Measurements from ENCODE around the gene NUP93. TPM values are rescaled to one million over a fixed set of nuclear protein-coding genes. Genes with fewer than 3 reads are reported as not detected.

Gene NUP93
- total RNA-seq, 1 experiment from 2014 or later = 144 TPM

DNA sequence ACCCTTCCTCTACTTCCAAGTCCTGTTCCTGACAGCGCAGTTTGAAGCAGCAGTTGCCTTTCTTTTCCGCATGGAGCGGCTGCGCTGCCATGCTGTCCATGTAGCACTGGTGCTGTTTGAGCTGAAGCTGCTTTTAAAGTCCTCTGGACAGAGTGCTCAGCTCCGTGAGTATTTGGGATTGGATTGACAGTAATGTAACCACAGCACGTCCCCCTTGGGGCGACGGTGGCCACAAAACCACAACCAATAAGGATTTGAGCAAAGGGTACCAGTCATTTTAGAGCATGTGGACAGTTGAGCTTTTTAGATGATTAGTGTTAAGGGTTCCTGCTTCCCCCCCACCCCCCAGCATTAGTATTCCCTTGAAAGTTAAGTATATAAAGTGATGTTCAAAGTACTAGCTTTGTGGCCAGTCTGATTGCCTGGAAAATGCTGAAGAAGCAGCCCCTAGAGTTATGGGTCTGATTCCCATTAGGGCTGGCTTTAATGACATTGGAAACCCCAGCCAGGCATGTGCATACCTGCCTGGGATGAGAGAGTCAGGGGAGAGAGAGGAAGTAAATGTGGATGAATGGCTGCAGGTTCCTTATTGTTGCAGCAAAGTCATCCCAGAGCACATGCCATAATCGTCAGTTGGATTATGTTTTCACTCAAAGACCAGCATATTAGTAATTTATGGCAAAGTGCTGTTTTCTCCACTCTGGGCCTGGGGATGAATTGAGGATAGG, 103.5 kb downstream of the NUP93 start:
- CTCF ChIA-PET = no interaction called here
- no peak overlapping the region for H3K27ac ChIP-seq (ENCODE audit: low read depth, low read length)
- BruUV-seq (replicated peaks) = no TSS peak

DNA sequence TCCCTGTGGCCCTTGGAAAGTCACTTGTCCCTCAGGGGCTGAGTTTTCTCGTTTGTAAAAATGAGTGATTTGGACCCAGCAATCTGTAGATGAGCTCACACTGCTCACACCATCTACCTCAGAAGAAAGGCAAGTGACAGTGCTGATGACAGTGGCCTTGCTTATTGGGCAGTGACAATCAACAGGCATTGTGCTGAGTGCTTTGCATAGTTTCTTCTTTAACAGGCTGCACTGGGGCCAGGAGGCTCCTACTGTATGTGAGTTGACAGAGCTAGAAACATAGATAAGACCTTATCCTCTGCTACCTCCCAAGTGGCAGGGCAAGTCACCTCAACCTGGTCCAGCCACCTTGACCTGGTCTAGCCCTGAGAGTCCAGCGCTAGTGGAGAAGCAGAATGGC, 105.4 kb downstream of the NUP93 start:
- ATAC-seq (no peak), DNase-seq (ENCODE audit: low read depth, low spot score) (no peak)
- H3K27ac ChIP-seq (ENCODE audit: low read depth, low read length) = no peak overlapping the region
- H4K20me1 ChIP-seq (ENCODE audit: insufficient read depth) = no peaks in the 10 kb centered on the region
- no peak overlapping the region for H3K4me2 ChIP-seq (ENCODE audit: low read length)
- ChIA-PET CTCF (no interaction called here), POLR2A (no interaction called here), RAD21 (ENCODE audit: low non-redundant PET in 1 of 2, low total read pairs in 2 of 2, uncharacterized antibody in 2 of 2, unreplicated experiment in 2 of 2) (no interaction called here)
- TF ChIP-seq ELF1 (IDR thresholded peaks at IDR 0.05; ENCODE audit: borderline replicate concordance, low read depth) = no peak
- TF ChIP-seq, protein P1, sequence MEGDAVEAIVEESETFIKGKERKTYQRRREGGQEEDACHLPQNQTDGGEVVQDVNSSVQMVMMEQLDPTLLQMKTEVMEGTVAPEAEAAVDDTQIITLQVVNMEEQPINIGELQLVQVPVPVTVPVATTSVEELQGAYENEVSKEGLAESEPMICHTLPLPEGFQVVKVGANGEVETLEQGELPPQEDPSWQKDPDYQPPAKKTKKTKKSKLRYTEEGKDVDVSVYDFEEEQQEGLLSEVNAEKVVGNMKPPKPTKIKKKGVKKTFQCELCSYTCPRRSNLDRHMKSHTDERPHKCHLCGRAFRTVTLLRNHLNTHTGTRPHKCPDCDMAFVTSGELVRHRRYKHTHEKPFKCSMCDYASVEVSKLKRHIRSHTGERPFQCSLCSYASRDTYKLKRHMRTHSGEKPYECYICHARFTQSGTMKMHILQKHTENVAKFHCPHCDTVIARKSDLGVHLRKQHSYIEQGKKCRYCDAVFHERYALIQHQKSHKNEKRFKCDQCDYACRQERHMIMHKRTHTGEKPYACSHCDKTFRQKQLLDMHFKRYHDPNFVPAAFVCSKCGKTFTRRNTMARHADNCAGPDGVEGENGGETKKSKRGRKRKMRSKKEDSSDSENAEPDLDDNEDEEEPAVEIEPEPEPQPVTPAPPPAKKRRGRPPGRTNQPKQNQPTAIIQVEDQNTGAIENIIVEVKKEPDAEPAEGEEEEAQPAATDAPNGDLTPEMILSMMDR (IDR thresholded peaks at IDR 0.05 in 2 of 3, conservative IDR thresholded peaks at IDR 0.05 in 1 of 3; ENCODE audit: borderline replicate concordance in 1 of 3, insufficient read depth in 1 of 3, low read depth in 2 of 3, low read length in 2 of 3) = no peak
- TF ChIP-seq EGR1 (IDR thresholded peaks at IDR 0.05; ENCODE audit: low read depth) = no peak
- TF ChIP-seq, protein P2, sequence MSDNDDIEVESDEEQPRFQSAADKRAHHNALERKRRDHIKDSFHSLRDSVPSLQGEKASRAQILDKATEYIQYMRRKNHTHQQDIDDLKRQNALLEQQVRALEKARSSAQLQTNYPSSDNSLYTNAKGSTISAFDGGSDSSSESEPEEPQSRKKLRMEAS (IDR thresholded peaks at IDR 0.05) = no peak
- no peaks in the 10 kb centered on the region for H3K9me3 ChIP-seq (ENCODE audit: control insufficient read depth in 1 of 2, insufficient read depth in 1 of 2, low read depth in 1 of 2, low read length in 2 of 2)
- H3K36me3 ChIP-seq (ENCODE audit: control insufficient read depth in 1 of 2, insufficient read depth in 2 of 2, low read length in 2 of 2) = peaks cover 19 to 58% of the 10 kb centered on the region in 2 experiments
- no peak overlapping the region for H3K4me3 ChIP-seq (replicated peaks in 1 of 2; ENCODE audit: low read depth in 1 of 2, low read length in 2 of 2)
- H3K9me2 ChIP-seq (ENCODE audit: insufficient read depth) = no peaks in the 10 kb centered on the region
- no TSS peak for BruUV-seq (replicated peaks)
- H3K79me2 ChIP-seq (ENCODE audit: insufficient read depth, low read length) = no peaks in the 10 kb centered on the region
- H3K9ac ChIP-seq (ENCODE audit: low read length) = no peak overlapping the region
- intact Hi-C loops (cut with micrococcal nuclease) = no loop called here
- no peaks in the 10 kb centered on the region for H3K4me1 ChIP-seq (ENCODE audit: control insufficient read depth in 1 of 2, insufficient read depth in 2 of 2, low read length in 2 of 2)
- no peak overlapping the region for H2AFZ ChIP-seq (ENCODE audit: low read depth, low read length, poor library complexity, severe bottlenecking)
- no peaks in the 10 kb centered on the region for H3K27me3 ChIP-seq (ENCODE audit: insufficient read depth, low read length)

More for the DNA sequence above, 103.5 kb downstream of the NUP93 start:
- H3K9me3 ChIP-seq (ENCODE audit: control insufficient read depth in 1 of 2, insufficient read depth in 1 of 2, low read depth in 1 of 2, low read length in 2 of 2) = no peaks in the 10 kb centered on the region
- POLR2A ChIA-PET = no interaction called here
- no peaks in the 10 kb centered on the region for H3K4me1 ChIP-seq (ENCODE audit: control insufficient read depth in 1 of 2, insufficient read depth in 2 of 2, low read length in 2 of 2)
- DNase-seq (ENCODE audit: low read depth, low spot score) = no peak
- no peaks in the 10 kb centered on the region for H3K79me2 ChIP-seq (ENCODE audit: insufficient read depth, low read length)
- H3K4me3 ChIP-seq (replicated peaks in 1 of 2; ENCODE audit: low read depth in 1 of 2, low read length in 2 of 2) = no peak overlapping the region
- H3K9ac ChIP-seq (ENCODE audit: low read length) = no peak overlapping the region
- TF ChIP-seq, protein P1 (IDR thresholded peaks at IDR 0.05 in 2 of 3, conservative IDR thresholded peaks at IDR 0.05 in 1 of 3; ENCODE audit: borderline replicate concordance in 1 of 3, insufficient read depth in 1 of 3, low read depth in 2 of 3, low read length in 2 of 3) = no peak
- TF ChIP-seq, protein P2 (IDR thresholded peaks at IDR 0.05) = no peak
- no peaks in the 10 kb centered on the region for H3K27me3 ChIP-seq (ENCODE audit: insufficient read depth, low read length)
- no peak overlapping the region for H2AFZ ChIP-seq (ENCODE audit: low read depth, low read length, poor library complexity, severe bottlenecking)
- intact Hi-C loops (cut with micrococcal nuclease) = no loop called here
- RAD21 ChIA-PET (ENCODE audit: low non-redundant PET in 1 of 2, low total read pairs in 2 of 2, uncharacterized antibody in 2 of 2, unreplicated experiment in 2 of 2) = no interaction called here
- ATAC-seq = no peak
- no peaks in the 10 kb centered on the region for H3K9me2 ChIP-seq (ENCODE audit: insufficient read depth)
- peaks cover 17 to 51% of the 10 kb centered on the region in 2 experiments for H3K36me3 ChIP-seq (ENCODE audit: control insufficient read depth in 1 of 2, insufficient read depth in 2 of 2, low read length in 2 of 2)
- H4K20me1 ChIP-seq (ENCODE audit: insufficient read depth) = no peaks in the 10 kb centered on the region
- no peak overlapping the region for H3K4me2 ChIP-seq (ENCODE audit: low read length)

Measured in HCT116 (cell line).